Measurements from ENCODE around the gene AREL1. TPM values are rescaled to one million over a fixed set of nuclear protein-coding genes. Genes with fewer than 3 reads are reported as not detected.

AREL1 gene
- total RNA-seq, 1 donor from 2014 or later, result 64.6 TPM

- DNase-seq (ENCODE audit: low read depth), result no peak
Observed at GRCh38 chr14:74637178-74637550, 75.7 kb downstream of the AREL1 start.

GRCh38 chr14:74636424-74637177 lies 76.3 kb downstream of the AREL1 start:
- DNase-seq (ENCODE audit: low read depth), result no peak

- no peak for DNase-seq (ENCODE audit: low read depth)
Observed at GRCh38 chr14:74635847-74636246, 77.0 kb downstream of the AREL1 start.

- no peak for DNase-seq (ENCODE audit: low read depth)
Observed at GRCh38 chr14:74634964-74635363, 77.9 kb downstream of the AREL1 start.

GRCh38 chr14:74634481-74634880 lies 78.4 kb downstream of the AREL1 start:
- no peak for DNase-seq (ENCODE audit: low read depth)

GRCh38 chr14:74630881-74631690 lies 81.8 kb downstream of the AREL1 start:
- no peak for DNase-seq (ENCODE audit: low read depth)

- no peak for DNase-seq (ENCODE audit: low read depth)
Observed at GRCh38 chr14:74628418-74628817, 84.5 kb downstream of the AREL1 start.

GRCh38 chr14:74627076-74627475 lies 85.8 kb downstream of the AREL1 start:
- no peak for DNase-seq (ENCODE audit: low read depth)

- DNase-seq (ENCODE audit: low read depth), result no peak
Observed at GRCh38 chr14:74622257-74622656, 90.6 kb downstream of the AREL1 start.

GRCh38 chr14:74621556-74621955 lies 91.3 kb downstream of the AREL1 start:
- no peak for DNase-seq (ENCODE audit: low read depth)

GRCh38 chr14:74620923-74621322 lies 92.0 kb downstream of the AREL1 start:
- no peak for DNase-seq (ENCODE audit: low read depth)

GRCh38 chr14:74620497-74620921 lies 92.4 kb downstream of the AREL1 start:
- peak; percentile 100 for DNase-seq (ENCODE audit: low read depth)

- peak; percentile 94 for DNase-seq (ENCODE audit: low read depth)
Observed at GRCh38 chr14:74619672-74620131, 93.2 kb downstream of the AREL1 start.

- peak; percentile 78 for DNase-seq (ENCODE audit: low read depth)
Observed at GRCh38 chr14:74618078-74618952, 94.6 kb downstream of the AREL1 start.

- peak; percentile 61 for DNase-seq (ENCODE audit: low read depth)
Observed at GRCh38 chr14:74616996-74617700, 95.7 kb downstream of the AREL1 start.

GRCh38 chr14:74616507-74616906 lies 96.4 kb downstream of the AREL1 start:
- peak; percentile 86 for DNase-seq (ENCODE audit: low read depth)

- no peak for DNase-seq (ENCODE audit: low read depth)
Observed at GRCh38 chr14:74615735-74616134, 97.1 kb downstream of the AREL1 start.

GRCh38 chr14:74614508-74615495 lies 98.1 kb downstream of the AREL1 start:
- peak; percentile 70 for DNase-seq (ENCODE audit: low read depth)

- DNase-seq (ENCODE audit: low read depth), result no peak
Observed at GRCh38 chr14:74613211-74613914, 99.5 kb downstream of the AREL1 start.
